K562 (cell line): ENCODE measurements around the gene GNAZ. TPM values are rescaled to one million over a fixed set of nuclear protein-coding genes. Genes with fewer than 3 reads are reported as not detected.

Experiments used
- ATAC-seq: fragments of 200-7000 bp; cut with Tn5 transposase; 3 replicates; pipeline ENCODE4 v1.9.1; 2020; ENCODE audit warnings: moderate library complexity
- BruUV-seq: library from RNA; stranded (reverse); fragments of 400-500 nt; replicated peaks from 2 replicates; lab custom pipeline; 2021; lab: Mats Ljungman, UMichigan
- CTCF ChIA-PET: fragments of 300-600 bp; formaldehyde crosslinking; extraction: SDS; loops from one replicate; lab custom pipeline; 2021; ENCODE audit warnings: low intra/inter-chr PET ratio; lab: Yijun Ruan, JAX
- POLR2A ChIA-PET: fragments of 300-600, 350-650 bp; sonication (Branson Sonifier 250); formaldehyde crosslinking; extraction: SDS; loops from one replicate; lab custom pipeline; 2021; ENCODE audit warnings: antibody characterized with exemption, inconsistent platforms; lab: Yijun Ruan, JAX
- DNase-seq, 4 experiments: peaks; one replicate each; pipeline versions ENCODE4 v3.0.0 to v3.0.0-alpha.2; 2011 to 2018; ENCODE audit warnings: low spot score in 3 of 4, mixed read lengths in 3 of 4; ENCODE audit errors: extremely low read depth in 1 of 4
- FAIRE-seq: peaks from 2 replicates; lab custom pipeline; 2011; peaks lifted over from hg19 to GRCh38; lab: Jason Lieb, UNC
- H2AFZ ChIP-seq: 2 replicates; pipeline ENCODE4 v1.6.0; 2011; ENCODE audit warnings: low read depth, low read length, control low read depth, inconsistent platforms
- H3K27ac ChIP-seq: fragments of 200-600 bp; 3 replicates; pipeline ENCODE4 v1.8.0; 2011; ENCODE audit warnings: low read depth, mild to moderate bottlenecking, control low read depth, inconsistent platforms, low read length, moderate library complexity, mixed read lengths; ENCODE audit errors: extremely low read depth
- H3K27me3 ChIP-seq, 2 experiments: fragments of 300-600 bp in 1 of 2; 2 replicates in 1 of 2; 3 replicates in 1 of 2; pipeline versions ENCODE4 v1.6.0 to v1.8.0; 2011; ENCODE audit warnings: inconsistent platforms in 2 of 2, low read length in 2 of 2, mild to moderate bottlenecking in 1 of 2, mixed read lengths in 1 of 2, moderate library complexity in 1 of 2; ENCODE audit not compliant: control insufficient read depth in 2 of 2, insufficient read depth in 2 of 2
- H3K36me3 ChIP-seq: fragments of 300-600 bp; 3 replicates; pipeline ENCODE4 v1.8.0; 2011; ENCODE audit warnings: mild to moderate bottlenecking, low read length, inconsistent platforms; ENCODE audit not compliant: control insufficient read depth, insufficient read depth
- H3K4me1 ChIP-seq, 2 experiments: fragments of 200-600 bp in 1 of 2; replicated peaks in 1 of 2; 2 replicates in 1 of 2; 3 replicates in 1 of 2; pipeline versions ENCODE4 v1.5.1 to v1.8.0; 2011; ENCODE audit warnings: inconsistent platforms in 2 of 2, low read length in 2 of 2, mild to moderate bottlenecking in 1 of 2, mixed read lengths in 1 of 2, moderate library complexity in 1 of 2; ENCODE audit not compliant: control insufficient read depth in 2 of 2, insufficient read depth in 2 of 2
- H3K4me2 ChIP-seq: 2 replicates; pipeline ENCODE4 v1.6.1; 2011; ENCODE audit warnings: low read length, control low read depth, inconsistent platforms, mixed read lengths; ENCODE audit not compliant: insufficient read depth
- H3K4me3 ChIP-seq: fragments of 200-600 bp; sonication (generic), shearing (Covaris generic); 2 replicates; pipeline ENCODE4 v1.5.1; 2016; ENCODE audit warnings: control low read depth, inconsistent platforms
- H3K79me2 ChIP-seq: fragments of 200-600 bp; 3 replicates; pipeline ENCODE4 v1.8.0; 2011; ENCODE audit warnings: low read length, inconsistent platforms; ENCODE audit not compliant: control insufficient read depth, insufficient read depth
- H3K9ac ChIP-seq, 2 experiments: 2 replicates each; pipeline versions ENCODE4 v1.6.0 to v1.6.1; 2011; ENCODE audit warnings: low read depth in 2 of 2, low read length in 2 of 2, control low read depth in 1 of 2, inconsistent platforms in 1 of 2, mild to moderate bottlenecking in 1 of 2, mixed read lengths in 1 of 2; ENCODE audit not compliant: insufficient read depth in 1 of 2
- H3K9me1 ChIP-seq: one replicate; pipeline ENCODE4 v1.6.0; 2011; ENCODE audit warnings: inconsistent platforms, mild to moderate bottlenecking, low read length, moderate library complexity; ENCODE audit not compliant: control insufficient read depth, insufficient read depth
- H3K9me3 ChIP-seq: replicated peaks from 2 replicates; pipeline ENCODE4 v1.5.1; 2011; ENCODE audit warnings: low read depth, low read length, inconsistent platforms; ENCODE audit not compliant: control insufficient read depth, insufficient read depth
- H4K20me1 ChIP-seq: replicated peaks from 2 replicates; pipeline ENCODE4 v1.6.1; 2011; ENCODE audit warnings: low read length, inconsistent platforms, mixed read lengths; ENCODE audit not compliant: control insufficient read depth, insufficient read depth
- DMBX1 ChIP-seq: fragments of 250-450 bp; sonication (Bioruptor Pico); IDR thresholded peaks from 2 replicates; pipeline ENCODE4 v1.8.0; 2022; ENCODE audit warnings: inconsistent platforms, mild to moderate bottlenecking, moderate library complexity, borderline replicate concordance
- FUS ChIP-seq: fragments of 200-400 bp; formaldehyde crosslinking; optimal IDR thresholded peaks from 2 replicates; pipeline ENCODE3; 2017; ENCODE audit warnings: low read depth, low read length
- HDAC2 ChIP-seq: fragments of 450-650 bp; IDR thresholded peaks from 2 replicates; pipeline ENCODE4 v1.6.1; 2016; ENCODE audit warnings: mild to moderate bottlenecking
- MECOM ChIP-seq: fragments of 250-450 bp; sonication (Bioruptor Pico); IDR thresholded peaks from 2 replicates; pipeline ENCODE4 v1.8.0; 2022; ENCODE audit warnings: inconsistent platforms
- NUFIP1 ChIP-seq: fragments of 450-650 bp; IDR thresholded peaks from 2 replicates; pipeline ENCODE4 v1.6.1; 2018; ENCODE audit not compliant: partially characterized antibody
- RBM14 ChIP-seq: fragments of 200-400 bp; formaldehyde crosslinking; IDR thresholded peaks from 2 replicates; pipeline ENCODE4 v1.6.1; 2018; ENCODE audit warnings: low read depth, mild to moderate bottlenecking, low read length, moderate library complexity, borderline replicate concordance; ENCODE audit not compliant: insufficient read depth
- SRSF3 ChIP-seq: fragments of 200-400 bp; formaldehyde crosslinking; IDR thresholded peaks from 2 replicates; pipeline ENCODE4 v1.6.1; 2016; ENCODE audit warnings: mild to moderate bottlenecking, low read length, moderate library complexity; ENCODE audit not compliant: insufficient read depth
- WGBS: fragments of 100-300 bp; shearing (Covaris generic); methylation state at CpG from one replicate; pipeline ENCODE4 v1.1.6; 2016; ENCODE audit warnings: low coverage, mixed read lengths; ENCODE audit not compliant: insufficient coverage; ENCODE audit errors: missing lambda C conversion rate; 5-methylcytosine and 5-hydroxymethylcytosine counted together
- in situ Hi-C: fragments of 300-500 bp; cut with MboI; formaldehyde crosslinking; loops from 4 replicates; pipeline ENCODE4 v1.15.0; 2018; ENCODE audit warnings: inconsistent platforms, mixed read lengths
- intact Hi-C: fragments of 100-400 bp; cut with micrococcal nuclease; formaldehyde crosslinking; loops from 2 replicates; pipeline ENCODE4 v1.14.2; 2022
- polyA plus RNA-seq, 8 experiments: library from polyadenylated mRNA; depleted of rRNA in 4 of 8; stranded (reverse) in 5 of 8; unstranded in 3 of 8; fragments of >200 nt; fragmentation: Nextera tagmentation in 2 of 8; fragmentation: Illumina TruSeq in 1 of 8; extraction: Ambion mirVana in 2 of 8; extraction: Trizol in 1 of 8; gene quantifications; 2 replicates each; pipeline versions ENCODE4 v1.2.1 to v1.2.3, GENCODE V29; 2011 to 2014; ENCODE audit warnings: inconsistent platforms in 1 of 8, missing spikeins in 1 of 8
- total RNA-seq, 7 experiments: library from RNA; depleted of rRNA in 6 of 7; stranded (reverse); fragments of >200 nt in 6 of 7; fragmentation: Illumina TruSeq in 2 of 7; extraction: Trizol in 2 of 7; gene quantifications; 2 replicates each; pipeline versions ENCODE4 v1.2.1 to v1.2.3, GENCODE V29; 2011 to 2021; ENCODE audit warnings: low replicate concordance in 1 of 7
- TF ChIP-seq, protein P1 (sequence below): fragments of 250-450 bp; sonication (Bioruptor Pico); IDR thresholded peaks from 2 replicates; pipeline ENCODE4 v1.4.0; 2020
- TF ChIP-seq, protein P2 (sequence below): fragments of 250-450 bp; sonication (Bioruptor Pico); IDR thresholded peaks from 2 replicates; pipeline ENCODE4 v1.8.0; 2021; ENCODE audit warnings: mild to moderate bottlenecking, moderate library complexity

GNAZ gene
- total and polyA plus RNA-seq, 9 of the 15 experiments (the other 6 are each of a cell fraction or from before 2014, with no cell fraction given): 0.04 to 0.22 (median 0.13) TPM; not detected in 3

DNA sequence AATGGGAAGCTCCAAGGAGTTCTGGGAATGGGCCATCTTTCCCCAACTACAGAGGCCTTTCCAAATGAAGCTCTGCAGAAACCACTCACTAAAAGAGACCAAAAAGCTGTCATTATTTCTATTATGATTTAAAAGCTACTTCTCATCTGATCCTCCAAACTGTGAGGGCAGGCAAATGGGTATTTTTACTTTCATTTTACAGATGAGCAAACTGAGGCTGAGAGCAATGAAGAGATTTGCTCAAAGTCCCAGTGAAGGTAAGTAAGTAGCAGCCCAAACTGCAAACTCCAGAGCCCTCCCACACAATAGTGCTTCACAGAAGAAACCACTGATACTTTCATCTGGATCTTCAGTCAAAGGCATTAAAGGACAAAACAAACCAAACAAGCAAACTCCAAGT lies 70.1 kb downstream of the GNAZ start:
- BruUV-seq: no TSS peak
- Histone ChIP-seq H3K4me3 (no peak overlapping the region), H3K27ac (no peak overlapping the region), H3K9me3 (no peaks in the 10 kb centered on the region), H3K27me3 (peaks cover 24 to 28% of the 10 kb centered on the region in 2 experiments), H3K4me1 (peaks cover 16 to 21% of the 10 kb centered on the region in 2 experiments), H3K9me1 (peaks cover 6% of the 10 kb centered on the region), H3K4me2 (no peak overlapping the region), H3K36me3 (no peaks in the 10 kb centered on the region), H3K9ac (no peak overlapping the region), H2AFZ (no peak overlapping the region), H3K79me2 (no peaks in the 10 kb centered on the region), H4K20me1 (peaks cover 26% of the 10 kb centered on the region)
- TF ChIP-seq NUFIP1 (no peak), HDAC2 (no peak), RBM14 (no peak)
- POLR2A ChIA-PET: interaction anchor here (0.6 to 5.6 kb wide), 13 partner anchors 9 to 348 kb away, joined by 3 to 68 read pairs (median 4); partner anchors contain the start of gene BCR
- in situ Hi-C loops: no loop called here
- intact Hi-C loops: no loop called here
- ATAC-seq: no peak
- DNase-seq: no peak
- no peak for FAIRE-seq
- CTCF ChIA-PET: no interaction called here

- Histone ChIP-seq H3K4me2 (no peak overlapping the region; the same call in 1 of the 2 replicates), H3K79me2 (no peaks in the 10 kb centered on the region), H3K27ac (no peak overlapping the region), H3K9me1 (peaks cover 12% of the 10 kb centered on the region), H4K20me1 (peaks cover 42% of the 10 kb centered on the region), H2AFZ (no peak overlapping the region), H3K4me3 (no peak overlapping the region), H3K4me1 (peaks cover 16 to 27% of the 10 kb centered on the region in 2 experiments), H3K36me3 (no peaks in the 10 kb centered on the region), H3K9ac (peak overlapping the region in 1 of 2 experiments; percentile 57; a peak in 2 of 4 replicates), H3K9me3 (no peaks in the 10 kb centered on the region), H3K27me3 (peaks cover 17 to 26% of the 10 kb centered on the region in 2 experiments)
- ATAC-seq: no peak
- no peak for FAIRE-seq
- ChIA-PET CTCF (interaction anchor here (0.6 to 1.4 kb wide), 3 partner anchors 60 to 183 kb away, joined by 4 to 6 read pairs (median 4); no protein-coding TSS in a partner anchor), POLR2A (interaction anchor here (0.6 to 5.6 kb wide), 16 partner anchors 8 to 190 kb away, joined by 3 to 68 read pairs (median 4); partner anchors contain the start of gene BCR)
- no peak for DNase-seq
- WGBS: 20% methylated on average over 9 of the region's 9 CpGs
- in situ Hi-C loops: no loop called here
- no TSS peak for BruUV-seq
- intact Hi-C loops: no loop called here
- no peak for TF ChIP-seq SRSF3
- TF ChIP-seq, protein P1, sequence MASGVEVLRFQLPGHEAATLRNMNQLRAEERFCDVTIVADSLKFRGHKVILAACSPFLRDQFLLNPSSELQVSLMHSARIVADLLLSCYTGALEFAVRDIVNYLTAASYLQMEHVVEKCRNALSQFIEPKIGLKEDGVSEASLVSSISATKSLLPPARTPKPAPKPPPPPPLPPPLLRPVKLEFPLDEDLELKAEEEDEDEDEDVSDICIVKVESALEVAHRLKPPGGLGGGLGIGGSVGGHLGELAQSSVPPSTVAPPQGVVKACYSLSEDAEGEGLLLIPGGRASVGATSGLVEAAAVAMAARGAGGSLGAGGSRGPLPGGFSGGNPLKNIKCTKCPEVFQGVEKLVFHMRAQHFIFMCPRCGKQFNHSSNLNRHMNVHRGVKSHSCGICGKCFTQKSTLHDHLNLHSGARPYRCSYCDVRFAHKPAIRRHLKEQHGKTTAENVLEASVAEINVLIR (CRISPR knock-in tag): no peak
- no peak for TF ChIP-seq FUS
- TF ChIP-seq, protein P2, sequence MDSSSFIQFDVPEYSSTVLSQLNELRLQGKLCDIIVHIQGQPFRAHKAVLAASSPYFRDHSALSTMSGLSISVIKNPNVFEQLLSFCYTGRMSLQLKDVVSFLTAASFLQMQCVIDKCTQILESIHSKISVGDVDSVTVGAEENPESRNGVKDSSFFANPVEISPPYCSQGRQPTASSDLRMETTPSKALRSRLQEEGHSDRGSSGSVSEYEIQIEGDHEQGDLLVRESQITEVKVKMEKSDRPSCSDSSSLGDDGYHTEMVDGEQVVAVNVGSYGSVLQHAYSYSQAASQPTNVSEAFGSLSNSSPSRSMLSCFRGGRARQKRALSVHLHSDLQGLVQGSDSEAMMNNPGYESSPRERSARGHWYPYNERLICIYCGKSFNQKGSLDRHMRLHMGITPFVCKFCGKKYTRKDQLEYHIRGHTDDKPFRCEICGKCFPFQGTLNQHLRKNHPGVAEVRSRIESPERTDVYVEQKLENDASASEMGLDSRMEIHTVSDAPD (CRISPR knock-in tag): no peak
- TF ChIP-seq MECOM: no peak
- TF ChIP-seq DMBX1 (CRISPR knock-in tag): no peak
These were observed 72.3 kb downstream of the GNAZ start for GRCh38 chr22:23142546-23143105.
